ENCODE results near the gene ATG16L2.
A peak's percentile ranks its signal among the peaks of the same experiment; 100 is the strongest.
"Not testable (repeated sequence)": the region's sequence is repeated elsewhere in the genome, so short reads cannot be mapped to it uniquely, and the experiment has no call there.

The ATG16L2 gene

DNA sequence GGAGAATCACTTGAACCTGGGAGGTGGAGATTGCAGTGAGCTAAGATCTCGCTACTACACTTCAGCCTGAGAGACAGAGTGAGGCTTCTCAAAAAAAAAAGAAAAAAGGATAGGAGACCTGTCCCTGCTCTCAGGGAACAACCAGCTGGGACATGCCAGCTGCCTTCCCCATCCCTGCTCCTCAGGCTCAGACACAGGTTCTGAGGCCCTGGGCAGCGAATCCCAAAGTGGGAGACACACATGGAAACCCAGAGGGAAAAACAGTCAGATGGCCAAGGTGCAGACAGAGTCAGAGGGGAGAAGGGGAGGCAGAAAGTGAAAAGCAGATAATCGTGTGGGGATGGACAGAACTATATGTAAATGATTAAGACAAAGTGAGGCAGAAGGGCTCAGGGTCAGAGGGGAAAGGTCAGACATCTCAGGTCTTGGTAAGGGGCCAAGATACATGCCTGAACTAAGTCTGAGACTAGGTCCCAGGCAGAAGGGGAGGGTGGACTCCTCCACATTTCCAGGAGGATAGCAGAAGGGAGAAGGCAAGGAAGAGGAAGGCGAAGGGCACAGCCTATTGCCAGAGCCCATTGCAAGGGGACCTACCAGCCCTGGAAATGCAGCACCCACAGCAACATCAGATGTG is 34.6 kb upstream of the ATG16L2 start:
- DNase-seq: no peak

DNA sequence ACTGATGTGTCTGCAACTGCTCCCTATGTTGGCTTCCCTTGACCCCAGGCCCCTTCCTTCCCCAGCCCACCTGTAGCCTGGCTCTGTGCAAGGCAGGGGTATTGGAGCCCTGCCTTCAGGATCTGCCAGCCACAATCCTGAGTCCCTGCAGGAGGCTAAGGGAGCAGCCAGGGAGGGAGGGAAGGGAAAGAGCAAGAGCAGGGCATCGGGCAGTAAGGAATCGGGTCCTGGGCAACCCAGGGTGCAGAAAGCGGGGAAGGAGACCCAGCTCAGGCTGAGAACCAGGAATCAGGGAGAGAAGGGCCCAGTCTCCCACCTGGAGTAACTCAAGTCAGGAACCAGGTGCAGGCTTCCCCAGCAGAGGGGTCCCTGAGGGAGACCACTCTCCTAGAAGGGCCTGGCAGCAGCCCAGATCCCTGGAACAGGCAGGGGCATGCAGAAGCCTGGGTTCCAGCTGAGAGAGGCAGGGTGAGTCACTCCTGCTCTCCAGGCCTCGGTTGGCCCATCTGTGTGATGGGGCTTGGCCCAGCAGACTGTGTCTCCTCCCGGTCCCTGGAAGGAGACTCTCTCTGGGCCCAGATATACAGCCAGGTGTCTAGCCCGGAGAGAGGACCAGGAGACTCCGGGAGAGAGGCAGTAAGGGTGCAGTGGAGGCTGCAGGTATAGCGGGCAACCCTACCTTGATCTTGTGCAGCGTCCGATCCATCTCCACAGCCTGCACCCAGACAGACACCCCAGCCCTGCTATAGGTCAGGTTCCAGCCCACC is 33.7 kb upstream of the ATG16L2 start:
- peak; percentile 60 for DNase-seq

DNA sequence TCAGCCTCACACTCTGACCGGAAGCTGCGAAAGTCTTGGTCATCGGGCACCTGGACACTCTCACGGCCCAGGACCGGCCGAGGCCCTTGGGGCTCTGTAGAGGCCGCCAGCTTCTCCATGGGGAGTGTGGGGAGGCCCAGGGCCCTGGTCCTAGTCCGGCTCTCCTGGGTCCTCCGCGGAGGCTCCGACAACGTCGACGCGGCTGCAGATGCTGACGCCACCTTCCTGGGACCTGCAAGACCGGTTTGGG is 33.2 kb upstream of the ATG16L2 start:
- DNase-seq: no peak

DNA sequence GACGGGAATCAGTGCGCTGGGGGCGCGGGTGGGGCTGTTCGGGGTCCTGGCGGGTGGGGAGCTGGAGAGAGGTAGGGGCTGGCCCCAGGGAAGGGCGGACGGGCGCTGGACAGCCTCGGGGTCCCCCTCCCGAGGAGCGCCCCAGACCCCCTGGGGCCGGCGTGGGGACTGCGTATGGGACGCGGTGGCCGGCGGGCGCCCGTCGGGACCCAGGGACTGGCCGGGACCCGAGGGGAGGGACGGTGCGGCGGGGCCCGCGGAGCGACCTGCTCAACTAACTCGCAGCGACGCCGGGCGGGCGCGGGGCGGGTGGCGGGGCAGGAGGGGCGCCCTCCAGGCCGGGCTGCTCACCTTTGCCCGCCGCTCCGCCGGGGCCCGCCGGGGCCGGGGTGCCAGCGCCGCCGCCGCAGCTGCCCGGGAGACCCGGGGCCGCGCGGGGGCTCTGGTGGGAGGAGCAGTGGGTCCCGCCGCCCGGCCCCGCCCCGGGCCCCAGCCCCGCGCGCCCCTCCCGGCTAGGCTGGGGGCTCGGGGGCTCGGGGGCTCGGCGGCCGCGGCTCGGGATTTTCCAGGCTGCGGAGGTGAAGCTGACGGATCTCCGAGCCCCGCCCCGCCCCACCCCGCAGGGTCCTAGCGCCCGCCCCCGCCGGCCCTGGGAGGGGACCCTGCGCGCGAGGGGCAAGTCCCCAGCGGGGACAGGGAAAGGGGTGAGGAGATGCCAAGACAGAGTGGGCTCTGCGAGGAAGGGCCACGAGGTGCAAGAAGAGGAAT is 32.7 kb upstream of the ATG16L2 start:
- peak; percentile 75 for DNase-seq

DNA sequence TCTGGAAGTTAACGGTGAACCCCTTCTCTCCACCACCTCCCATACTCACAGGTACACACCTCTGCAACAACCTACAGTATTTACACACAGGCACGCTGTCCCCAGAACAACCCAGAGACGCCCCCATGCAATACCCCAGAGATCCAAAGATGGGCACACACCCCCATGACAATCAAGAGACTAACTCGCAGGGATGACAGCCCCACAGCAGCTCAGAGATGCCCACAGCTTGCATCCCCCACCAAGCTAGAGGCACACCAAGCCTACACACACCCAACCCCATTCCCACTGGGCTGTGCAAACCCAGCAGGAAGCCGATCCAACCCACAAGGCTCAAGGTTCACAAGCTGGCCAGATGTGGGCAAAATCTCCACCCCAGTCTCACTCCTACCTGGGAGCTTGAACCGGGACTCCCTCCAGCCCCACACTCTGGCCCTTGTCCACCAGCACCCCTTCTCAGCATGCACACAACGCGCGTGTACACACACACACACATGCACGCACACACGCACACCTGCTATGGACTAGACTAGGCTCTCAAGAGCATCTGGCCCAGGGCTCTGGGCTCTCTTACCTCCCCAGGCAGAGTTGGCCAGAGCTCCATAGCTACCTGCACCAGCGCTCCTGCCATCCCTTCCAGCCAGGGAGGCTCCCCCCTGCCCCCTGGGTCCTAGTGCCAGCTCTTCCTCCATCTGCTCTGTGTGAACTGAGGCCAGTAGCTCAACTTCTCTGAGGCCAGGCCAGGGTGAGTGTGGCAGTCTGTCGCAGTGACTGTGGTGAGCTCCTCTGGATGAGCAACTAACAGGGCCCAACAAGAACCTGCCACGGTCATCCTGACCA is 31.9 kb upstream of the ATG16L2 start:
- DNase-seq: no peak

DNA sequence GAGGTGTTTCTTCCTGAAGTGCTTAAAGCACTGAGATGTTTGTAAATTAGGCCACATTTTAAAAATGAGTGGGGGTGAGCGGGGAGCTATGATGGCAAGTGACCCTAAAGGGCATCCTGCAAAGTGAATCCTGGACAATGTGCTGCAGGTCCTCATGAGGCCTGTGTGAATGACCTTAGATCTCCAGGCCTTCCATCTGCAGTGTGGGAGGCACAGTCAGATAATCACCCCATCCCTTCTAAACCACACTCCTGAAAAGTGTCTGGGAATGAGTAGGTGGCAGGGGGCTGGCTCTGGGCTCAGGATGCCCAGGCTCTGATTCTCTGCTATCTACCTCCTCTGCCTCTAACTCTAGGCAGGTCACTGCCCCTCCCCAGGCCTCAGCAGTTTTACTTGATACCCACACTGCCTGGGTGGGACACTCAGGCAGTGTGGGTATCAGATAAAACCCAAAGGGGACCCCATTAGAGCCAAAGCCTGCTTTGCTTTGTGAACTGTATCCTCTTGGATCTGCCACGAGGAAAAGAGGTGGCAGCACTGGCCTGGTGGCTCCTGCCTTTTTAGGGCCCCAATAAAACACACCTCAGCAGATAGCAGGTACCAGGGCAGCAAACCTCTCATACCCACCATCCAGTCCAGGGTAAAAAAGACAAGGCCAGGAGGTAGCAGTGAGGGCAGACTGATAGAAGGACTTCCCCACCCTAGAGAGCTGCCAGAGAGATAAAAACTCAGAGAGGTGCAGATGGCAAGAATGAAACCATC is 30.9 kb upstream of the ATG16L2 start:
- no peak for DNase-seq

DNA sequence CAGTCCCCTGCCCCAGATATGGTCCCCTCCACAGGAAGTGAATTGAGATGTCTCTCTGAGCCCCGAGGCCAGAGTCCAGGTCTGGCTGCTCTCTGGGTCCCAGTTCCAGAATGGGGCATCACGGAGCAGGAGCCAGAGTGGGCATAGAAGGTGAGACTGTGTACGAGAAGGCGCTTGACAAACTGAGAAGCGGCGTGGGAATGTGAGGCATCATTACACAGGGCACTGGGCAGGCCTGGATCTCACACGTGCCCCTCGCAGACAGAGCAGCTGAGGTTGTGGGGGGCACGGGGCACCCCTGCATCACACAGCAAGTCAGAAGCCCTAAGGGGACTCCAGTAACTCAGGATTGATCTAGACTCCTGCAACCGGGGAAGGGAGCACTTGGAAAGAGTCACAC is 29.5 kb upstream of the ATG16L2 start:
- DNase-seq: no peak

DNA sequence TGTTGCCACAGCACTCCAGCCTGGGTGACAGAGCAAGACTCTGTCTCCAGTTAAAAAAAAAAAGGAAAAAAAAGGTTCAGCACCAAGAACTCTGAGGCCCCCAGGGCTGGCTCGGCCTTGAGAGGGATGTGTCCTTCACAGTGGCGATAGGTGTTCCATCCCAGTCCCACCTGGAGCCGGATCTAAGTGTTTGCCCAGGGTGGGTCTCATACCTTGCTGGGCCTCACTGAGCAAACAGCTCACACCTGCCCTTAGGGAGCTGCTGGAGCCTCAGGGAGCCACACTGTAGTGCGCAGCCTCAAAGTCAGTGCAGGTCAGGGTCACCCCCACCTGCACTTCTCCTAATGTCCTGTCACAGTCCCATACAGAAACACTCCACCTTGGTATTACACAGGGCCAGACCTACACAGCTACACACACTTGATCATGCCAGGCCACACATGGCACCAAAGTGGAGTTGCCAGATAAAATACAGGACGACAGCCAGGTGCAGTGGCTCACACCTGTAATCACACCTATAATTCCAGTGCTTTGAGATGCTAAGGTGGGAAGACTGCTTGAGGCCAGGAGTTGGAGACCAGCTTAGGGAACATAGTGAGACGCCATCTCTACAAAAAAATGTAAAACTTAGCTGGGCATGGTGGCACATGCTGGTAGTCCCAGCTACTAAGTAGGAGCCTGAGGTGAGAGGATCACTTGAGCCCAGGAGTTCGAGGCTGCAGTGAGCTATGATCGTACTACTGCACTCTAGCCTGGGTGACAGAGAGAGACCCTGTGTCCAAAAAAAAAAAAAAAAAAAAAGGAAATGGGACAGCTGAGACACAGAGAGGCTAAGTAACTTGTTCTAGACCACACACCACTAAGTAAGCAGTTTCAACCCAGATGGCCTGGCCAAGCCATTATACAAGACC is 27.7 kb upstream of the ATG16L2 start:
- DNase-seq: no peak

DNA sequence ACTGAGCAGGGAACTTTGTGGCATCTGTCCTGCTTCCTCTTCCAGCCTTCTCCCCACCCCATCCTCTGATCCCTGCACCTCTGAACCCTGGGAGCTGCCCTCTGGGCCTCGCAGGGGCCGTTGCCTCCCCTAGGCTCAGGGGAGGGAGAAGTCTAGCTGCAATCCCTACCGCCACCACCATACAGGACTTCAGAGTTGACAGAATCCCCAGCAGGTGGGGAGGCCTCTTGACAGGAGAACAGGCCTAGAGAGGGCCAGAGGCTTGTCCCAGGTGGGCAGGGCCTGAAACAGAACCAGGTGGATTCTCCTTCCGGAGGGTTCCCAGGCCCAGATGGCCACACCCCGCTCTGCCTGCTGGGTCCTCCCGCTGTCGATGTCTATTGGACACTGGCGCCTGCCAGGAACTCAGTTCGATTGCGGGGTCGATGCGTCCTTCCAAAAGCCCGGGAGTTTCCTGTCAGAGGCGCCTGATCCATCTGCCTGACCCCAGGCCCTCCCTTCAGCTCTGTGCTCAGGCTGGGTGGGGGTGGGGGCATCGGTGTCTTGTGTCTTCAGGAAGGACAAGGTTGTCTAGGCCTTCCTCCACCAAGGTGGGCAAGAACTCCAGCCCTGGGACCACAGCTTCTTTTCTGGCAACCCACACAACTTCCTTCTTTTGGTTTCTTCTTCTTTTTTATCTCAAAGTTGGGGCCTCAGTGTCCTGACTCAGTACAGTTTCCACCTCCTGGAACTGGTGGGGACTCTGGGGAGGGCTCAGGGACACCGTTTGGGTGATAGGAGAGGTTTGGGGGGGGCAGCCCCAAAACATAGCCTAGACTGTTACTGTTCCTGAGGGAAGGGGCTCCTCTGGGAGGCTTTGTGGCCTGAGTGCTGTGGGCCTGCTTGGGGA is 26.8 kb upstream of the ATG16L2 start:
- peak; percentile 63 for DNase-seq

DNA sequence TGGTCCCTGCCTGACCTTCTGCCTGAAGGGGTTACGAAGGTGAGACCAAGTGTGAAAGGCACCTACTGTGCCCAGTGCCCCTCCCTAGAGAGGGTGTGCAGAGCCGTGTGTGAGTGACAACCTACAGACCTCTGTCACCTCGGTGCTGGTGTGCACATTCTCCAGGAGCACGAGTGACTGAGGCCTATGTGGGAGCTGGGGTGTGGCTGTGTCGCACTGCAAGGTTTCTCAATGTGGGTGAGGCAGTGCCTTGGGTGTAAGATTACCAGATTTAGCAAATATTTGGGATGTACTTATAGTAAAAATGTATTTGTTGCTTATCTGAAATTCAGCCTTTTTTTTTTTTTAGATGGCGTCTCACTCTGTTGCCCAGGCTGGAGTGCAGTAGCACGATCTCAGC is 26.0 kb upstream of the ATG16L2 start:
- no peak for DNase-seq

DNA sequence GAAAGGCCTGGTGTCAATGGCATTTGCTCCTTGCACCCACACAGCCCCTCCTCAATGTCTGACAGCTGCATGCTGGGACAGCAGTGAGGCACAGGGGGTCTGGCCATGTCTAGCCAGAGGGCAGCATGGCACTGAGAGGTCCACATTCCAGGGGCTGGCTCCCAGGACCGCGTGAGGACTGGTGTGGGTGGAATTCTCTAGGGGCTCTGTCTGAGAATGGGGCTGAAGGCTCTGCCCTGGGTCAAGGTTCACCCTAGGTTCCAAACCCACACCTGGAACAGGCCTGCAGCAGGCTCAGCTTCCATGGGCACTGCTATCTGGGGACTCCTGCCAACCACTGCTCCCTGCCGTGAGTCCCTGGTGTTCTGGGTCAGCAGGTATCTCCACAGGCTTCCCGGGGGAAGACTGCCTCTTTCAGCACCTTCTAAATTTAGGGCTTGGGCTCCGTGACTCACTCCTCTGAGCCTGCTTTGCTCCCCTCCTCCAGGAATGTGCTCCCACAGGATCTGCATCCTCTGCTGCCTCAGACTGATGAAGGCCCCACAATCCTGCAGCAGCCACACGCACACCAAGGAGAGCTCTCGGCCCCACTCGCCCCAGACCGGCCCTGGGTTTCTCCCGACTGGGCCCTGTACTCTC is 24.6 kb upstream of the ATG16L2 start:
- no peak for DNase-seq

DNA sequence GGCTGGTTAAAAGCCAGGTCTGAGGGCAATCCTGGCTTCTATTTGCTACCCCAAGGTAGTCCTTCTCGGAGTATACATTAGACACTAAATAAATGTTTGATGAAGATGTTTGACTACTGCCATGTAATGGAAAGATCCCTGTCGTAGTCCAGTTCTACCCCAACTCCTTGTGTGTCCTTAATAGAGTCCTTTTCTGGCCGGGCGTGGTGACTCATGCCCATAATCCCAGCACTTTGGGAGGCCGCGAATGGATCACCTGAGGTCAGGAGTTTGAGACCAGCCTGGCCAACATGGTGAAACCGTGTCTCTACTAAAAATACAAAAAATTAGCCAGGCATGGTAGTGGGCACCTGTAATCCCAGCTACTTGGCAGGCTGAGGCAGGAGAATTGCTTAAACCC is 23.0 kb upstream of the ATG16L2 start:
- DNase-seq: not testable (repeated sequence)

DNA sequence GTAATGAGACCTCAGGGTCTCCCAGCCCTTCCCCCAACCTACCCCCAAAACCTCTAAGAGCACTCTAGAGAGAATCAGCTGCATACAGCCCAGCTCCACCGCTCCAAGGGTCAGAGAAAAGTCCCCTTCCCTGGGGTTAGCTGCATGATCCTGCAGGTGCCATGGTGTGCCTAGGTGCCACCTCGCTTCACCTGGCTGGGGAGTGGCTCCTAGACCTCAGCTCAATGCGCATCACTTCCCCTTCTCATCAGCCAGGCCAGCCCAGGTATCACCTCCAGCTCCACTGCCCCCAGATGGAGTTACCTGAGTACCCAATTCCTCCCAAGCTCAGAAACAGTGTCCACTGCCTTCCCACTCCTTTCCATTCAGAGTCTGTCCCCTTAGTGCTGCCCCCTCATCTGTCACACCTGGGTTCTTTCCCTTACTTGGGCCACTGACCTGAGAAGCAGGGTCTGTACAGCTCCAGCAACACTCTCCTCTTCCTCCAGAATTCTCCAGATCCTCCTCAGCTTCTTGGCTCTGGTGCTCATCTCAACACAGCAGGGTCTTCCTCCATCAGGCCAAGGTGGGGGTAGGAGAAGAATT is 21.7 kb upstream of the ATG16L2 start:
- DNase-seq: no peak

DNA sequence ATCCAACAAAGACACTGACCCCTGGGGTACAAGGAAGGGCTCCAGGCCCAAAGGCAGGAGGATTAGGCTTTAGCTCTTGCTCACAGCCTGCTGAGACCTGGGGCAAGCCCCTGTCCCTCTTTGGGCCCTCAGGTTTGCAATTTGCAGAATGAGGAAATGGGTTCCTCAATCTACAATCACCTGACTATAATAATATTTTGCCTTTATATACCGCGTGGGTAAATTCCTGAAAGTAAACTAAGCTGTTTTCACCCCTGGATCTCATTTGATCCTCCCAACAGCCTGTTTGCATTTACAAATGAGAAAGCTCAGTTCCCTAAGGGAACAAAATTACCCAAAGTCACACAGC is 21.2 kb upstream of the ATG16L2 start:
- no peak for DNase-seq

DNA sequence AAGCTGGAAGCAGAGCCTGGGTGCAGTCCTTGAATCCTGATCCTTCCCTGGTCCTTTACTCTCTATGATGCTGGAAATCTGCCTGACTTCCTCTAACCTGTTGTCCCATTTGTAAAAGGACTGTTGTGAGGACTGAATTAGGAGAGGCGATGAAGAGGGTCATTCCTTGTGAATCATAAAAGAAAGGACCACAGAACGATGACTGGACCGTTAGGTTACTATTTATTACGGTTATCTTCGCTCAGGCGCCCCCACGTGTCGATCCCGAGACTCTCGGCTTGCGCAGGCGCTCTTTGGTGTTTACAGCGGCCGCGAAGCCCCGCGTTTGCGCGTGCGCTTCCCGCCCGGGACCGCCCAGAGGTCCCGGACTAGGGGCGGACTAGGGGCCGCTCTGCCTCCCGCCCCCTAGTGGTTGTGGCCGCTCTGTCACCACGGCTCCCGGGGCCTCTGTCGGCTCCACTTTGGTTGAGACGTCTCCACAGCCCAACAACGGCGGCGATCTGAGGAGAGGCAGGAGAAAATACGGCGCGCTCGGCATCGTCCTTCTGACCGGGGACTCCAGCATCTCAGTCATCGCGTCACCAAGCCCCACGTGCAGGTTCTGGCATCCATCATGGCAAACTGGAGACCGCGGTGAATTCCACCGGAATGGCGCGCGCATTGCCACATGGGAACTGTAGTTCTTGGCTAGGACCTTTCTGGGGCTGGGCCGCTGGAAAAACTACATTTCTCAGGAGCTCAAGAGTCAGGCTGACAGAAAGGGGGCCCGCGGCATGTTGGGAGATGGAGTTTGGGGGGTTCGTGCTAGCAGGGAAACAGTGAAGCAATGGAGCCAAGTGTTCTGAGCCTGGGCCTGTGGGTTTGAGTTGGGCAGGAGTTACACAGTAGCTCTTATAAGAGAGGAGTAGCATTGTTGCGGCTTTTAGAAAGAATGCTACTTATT is 20.5 kb upstream of the ATG16L2 start, which contains the start of gene STARD10:
TSS of gene STARD10 (minus strand) at position 623 of the 943 bp plus-strand sequence. CDS start 12,866 bp downstream, outside the sequence.
- peak; percentile 98 for DNase-seq

DNA sequence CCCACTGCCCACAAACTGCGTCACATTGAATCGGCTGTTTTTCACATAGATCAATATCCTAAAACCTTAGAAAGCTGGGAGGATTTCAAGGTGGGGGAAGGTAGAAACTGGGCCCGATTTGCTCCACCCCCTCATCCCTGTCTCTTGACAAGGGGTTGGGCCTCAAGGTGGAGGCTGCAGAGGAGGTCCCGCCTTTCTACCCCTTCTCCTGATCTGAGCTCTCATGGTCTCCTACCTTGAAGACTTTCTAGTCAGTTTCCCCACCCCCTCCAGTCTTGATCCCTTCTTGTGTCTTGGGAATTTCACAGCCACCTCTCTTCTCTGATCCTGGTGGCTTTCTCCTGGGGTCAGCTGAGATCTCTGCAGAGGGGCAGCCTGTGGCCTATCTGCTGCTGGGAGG is 15.8 kb upstream of the ATG16L2 start:
- no peak for DNase-seq

DNA sequence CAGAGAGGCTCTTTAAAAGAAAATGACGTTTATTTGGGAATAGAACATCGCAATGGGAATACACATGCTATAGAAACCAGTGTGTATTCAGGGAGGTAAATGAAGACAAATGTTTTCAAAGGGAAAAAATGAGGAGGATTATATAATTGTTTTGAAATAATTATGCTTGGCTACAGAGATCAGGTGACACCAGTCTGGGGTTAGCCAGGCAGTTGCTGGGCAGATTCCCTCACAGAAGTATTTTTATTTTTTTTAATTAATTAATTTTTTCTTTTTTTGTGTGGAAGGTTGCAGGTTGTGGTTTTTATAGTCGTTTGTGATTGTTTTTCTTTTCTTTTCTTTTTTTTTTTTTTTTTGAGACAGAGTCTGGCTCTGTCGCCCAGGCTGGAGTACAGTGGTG is 14.8 kb upstream of the ATG16L2 start:
- no peak for DNase-seq

DNA sequence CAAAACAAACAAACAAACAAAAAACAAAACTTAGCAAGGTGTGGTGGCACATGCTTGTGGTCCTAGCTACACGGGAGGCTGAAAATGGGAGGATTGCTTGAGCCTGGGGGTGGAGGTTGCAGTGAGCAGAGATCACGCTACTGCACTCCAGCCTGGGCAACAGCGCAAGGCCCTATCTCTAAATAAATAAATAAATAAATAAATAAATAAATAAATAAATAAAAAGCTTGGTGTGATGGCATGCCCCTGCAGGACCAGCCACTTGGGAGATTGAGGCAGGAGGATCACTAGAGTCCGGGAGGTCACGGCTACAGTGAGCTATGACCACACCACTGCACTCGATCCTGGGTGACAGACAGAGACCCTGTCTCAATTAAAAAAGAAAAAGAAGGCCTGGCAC is 11.4 kb upstream of the ATG16L2 start:
- no peak for DNase-seq

Data from activated CD8-positive, alpha-beta memory T cell treated with anti-CD3 and anti-CD28 coated beads for 24 hours (primary cell).